C4-2B (cell line): ENCODE measurements around the gene RRBP1.

Source experiments
- CTCF ChIP-seq: fragments of 450-650 bp; conservative IDR thresholded peaks from 2 replicates; pipeline ENCODE4 v1.5.1; 2017; ENCODE audit warnings: mild to moderate bottlenecking
- ZFX ChIP-seq: fragments of 450-650 bp; IDR thresholded peaks from 2 replicates; pipeline ENCODE4 v1.6.1; 2017

DNA sequence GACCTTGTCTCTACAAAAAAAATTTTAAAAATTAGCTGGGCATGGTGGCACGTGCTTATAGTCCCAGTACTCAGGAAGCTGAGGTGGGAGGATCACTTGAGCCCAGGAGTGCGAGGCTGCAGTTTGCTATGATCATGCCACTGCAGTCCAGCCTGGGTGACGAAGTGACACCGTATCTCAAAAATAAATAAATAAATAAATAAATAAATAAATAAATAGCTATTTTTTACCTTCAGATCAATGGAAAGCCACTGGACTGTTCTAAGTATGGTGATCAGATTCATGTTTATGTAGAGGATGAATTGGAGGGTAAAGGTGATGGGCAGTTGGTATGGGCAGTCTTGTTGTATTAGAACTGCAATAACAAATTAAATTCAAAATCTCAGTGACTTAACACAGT, 88.1 kb downstream of the RRBP1 start:
- TF ChIP-seq CTCF (no peak), ZFX (no peak)
